Measurements from ENCODE around the gene IGSF11.
A peak's percentile ranks its signal among the peaks of the same experiment; 100 is the strongest.
"Not testable (repeated sequence)": the region's sequence is repeated elsewhere in the genome, so short reads cannot be mapped to it uniquely, and the experiment has no call there.

The IGSF11 gene

GRCh38 chr3:119034256-119035013 lies at the start of gene IGSF11:
Gene IGSF11 (minus strand): TSS chr3:119034846. CDS start chr3:119034582, 264 bp downstream.
- DNase-seq (ENCODE audit: low spot score), result peak; percentile 60

GRCh38 chr3:119080364-119080763 lies 45.7 kb upstream of the IGSF11 start:
- DNase-seq (ENCODE audit: low spot score), result no peak

- no peak for DNase-seq (ENCODE audit: low spot score)
Observed at GRCh38 chr3:119073258-119074001, 38.8 kb upstream of the IGSF11 start.

GRCh38 chr3:119072451-119072850 lies 37.8 kb upstream of the IGSF11 start:
- not testable (repeated sequence) for DNase-seq (ENCODE audit: low spot score)

GRCh38 chr3:119069725-119070124 lies 35.1 kb upstream of the IGSF11 start:
- DNase-seq (ENCODE audit: low spot score), result no peak

GRCh38 chr3:119063471-119063870 lies 28.8 kb upstream of the IGSF11 start:
- DNase-seq (ENCODE audit: low spot score), result no peak

- DNase-seq (ENCODE audit: low spot score), result no peak
Observed at GRCh38 chr3:119062892-119063291, 28.2 kb upstream of the IGSF11 start.

GRCh38 chr3:119044593-119044992 lies 9.9 kb upstream of the IGSF11 start:
- no peak for DNase-seq (ENCODE audit: low spot score)

GRCh38 chr3:119042162-119042561 lies 7.5 kb upstream of the IGSF11 start:
- DNase-seq (ENCODE audit: low spot score), result no peak

GRCh38 chr3:119035014-119035346 lies 334 bp upstream of the IGSF11 start:
- DNase-seq (ENCODE audit: low spot score), result no peak

GRCh38 chr3:119033393-119034255 lies 1.0 kb downstream of the IGSF11 start:
- DNase-seq (ENCODE audit: low spot score), result no peak

- no peak for DNase-seq (ENCODE audit: low spot score)
Observed at GRCh38 chr3:119025171-119025795, 9.4 kb downstream of the IGSF11 start.

- no peak for DNase-seq (ENCODE audit: low spot score)
Observed at GRCh38 chr3:119019767-119020518, 14.7 kb downstream of the IGSF11 start.

- DNase-seq (ENCODE audit: low spot score), result no peak
Observed at GRCh38 chr3:119018690-119019463, 15.8 kb downstream of the IGSF11 start.

- DNase-seq (ENCODE audit: low spot score), result no peak
Observed at GRCh38 chr3:119015942-119016341, 18.7 kb downstream of the IGSF11 start.

GRCh38 chr3:119013951-119014350 lies 20.7 kb downstream of the IGSF11 start:
- DNase-seq (ENCODE audit: low spot score), result no peak

GRCh38 chr3:119011528-119011927 lies 23.1 kb downstream of the IGSF11 start:
- no peak for DNase-seq (ENCODE audit: low spot score)

- no peak for DNase-seq (ENCODE audit: low spot score)
Observed at GRCh38 chr3:118997190-118997589, 37.5 kb downstream of the IGSF11 start.

- no peak for DNase-seq (ENCODE audit: low spot score)
Observed at GRCh38 chr3:118991775-118992174, 42.9 kb downstream of the IGSF11 start.

GRCh38 chr3:118990823-118991560 lies 43.7 kb downstream of the IGSF11 start:
- no peak for DNase-seq (ENCODE audit: low spot score)
